ENCODE data around the gene CLRN2. TPM values are rescaled to one million over a fixed set of nuclear protein-coding genes. Genes with fewer than 3 reads are reported as not detected.

CLRN2 gene
- total RNA-seq, 1 donor from 2014 or later, result not detected

GRCh38 chr4:17516980-17517379 lies 2.0 kb downstream of the CLRN2 start:
- no peaks in the 10 kb centered on the region for H3K36me3 Mint-ChIP-seq
- no peak overlapping the region for H3K27ac ChIP-seq
- H2AFZ ChIP-seq (replicated peaks), result peak overlapping the region; percentile 63
- no peaks in the 10 kb centered on the region for H4K20me1 ChIP-seq (ENCODE audit: low read depth)
- H3K4me3 Mint-ChIP-seq, result no peak overlapping the region
- DNase-seq (ENCODE audit: low spot score), result no peak
- no peaks in the 10 kb centered on the region for H3K9me3 Mint-ChIP-seq
- TF ChIP-seq CTCF (IDR thresholded peaks at IDR 0.05) (no peak), EZH2phosphoT487 (IDR thresholded peaks at IDR 0.05) (no peak), EZH2 (IDR thresholded peaks at IDR 0.05) (no peak)
- H3K9me3 ChIP-seq (ENCODE audit: low read depth), result no peaks in the 10 kb centered on the region
- peaks cover 11% of the 10 kb centered on the region for H3K4me1 ChIP-seq
- no peak overlapping the region for H3K4me3 ChIP-seq
- H3K27me3 ChIP-seq, result peaks cover 23% of the 10 kb centered on the region
- H3K9ac ChIP-seq, result no peak overlapping the region
- no peaks in the 10 kb centered on the region for H3K79me2 ChIP-seq (ENCODE audit: low read depth)
- H3K36me3 ChIP-seq, result no peaks in the 10 kb centered on the region
- H3K4me1 Mint-ChIP-seq, result peaks cover 10% of the 10 kb centered on the region
- H3F3A ChIP-seq (ENCODE audit: low read depth), result peaks cover 3% of the 10 kb centered on the region
- H3K27me3 Mint-ChIP-seq (ENCODE audit: insufficient read depth, low read depth), result peaks cover 6% of the 10 kb centered on the region
- H3K4me2 ChIP-seq, result peak overlapping the region; percentile 49
- no peak overlapping the region for H3K27ac Mint-ChIP-seq

DNA sequence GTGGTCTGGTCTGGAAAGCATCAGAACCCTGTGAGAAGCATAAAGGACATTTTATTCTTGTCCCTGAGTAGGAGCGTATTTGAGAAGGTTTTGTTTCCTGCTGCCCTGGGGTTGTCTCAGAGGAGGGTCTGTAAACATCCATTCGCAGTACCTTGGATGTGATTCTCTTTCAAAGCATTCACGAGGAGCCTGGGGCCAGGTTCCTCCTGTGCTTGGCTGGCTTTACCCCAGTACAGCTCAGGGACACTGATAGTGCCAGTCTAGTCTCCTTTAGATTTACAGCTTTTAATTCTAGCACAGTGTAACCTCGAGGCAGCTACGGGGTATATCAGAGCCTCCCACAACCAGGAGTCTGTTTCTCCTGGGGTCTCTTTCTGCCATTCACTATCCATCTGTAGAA lies 2.7 kb downstream of the CLRN2 start:
- peaks cover 6% of the 10 kb centered on the region for H3K27me3 Mint-ChIP-seq (ENCODE audit: insufficient read depth, low read depth)
- DNase-seq (ENCODE audit: low spot score), result no peak
- H3F3A ChIP-seq (ENCODE audit: low read depth), result peaks cover 3% of the 10 kb centered on the region
- no peaks in the 10 kb centered on the region for H3K36me3 ChIP-seq
- H3K27ac Mint-ChIP-seq, result no peak overlapping the region
- no peaks in the 10 kb centered on the region for H3K9me3 ChIP-seq (ENCODE audit: low read depth)
- H3K4me2 ChIP-seq, result peak overlapping the region; percentile 49
- no peaks in the 10 kb centered on the region for H4K20me1 ChIP-seq (ENCODE audit: low read depth)
- no peak overlapping the region for H3K9ac ChIP-seq
- H3K79me2 ChIP-seq (ENCODE audit: low read depth), result no peaks in the 10 kb centered on the region
- H3K4me3 Mint-ChIP-seq, result no peak overlapping the region
- H3K4me1 ChIP-seq, result peaks cover 9% of the 10 kb centered on the region
- H3K4me1 Mint-ChIP-seq, result peaks cover 6% of the 10 kb centered on the region
- no peaks in the 10 kb centered on the region for H3K36me3 Mint-ChIP-seq
- peak overlapping the region; percentile 63 for H2AFZ ChIP-seq (replicated peaks)
- peaks cover 21% of the 10 kb centered on the region for H3K27me3 ChIP-seq
- H3K9me3 Mint-ChIP-seq, result no peaks in the 10 kb centered on the region
- H3K27ac ChIP-seq, result no peak overlapping the region
- no peak overlapping the region for H3K4me3 ChIP-seq
- TF ChIP-seq CTCF (IDR thresholded peaks at IDR 0.05) (no peak), EZH2phosphoT487 (IDR thresholded peaks at IDR 0.05) (no peak), EZH2 (IDR thresholded peaks at IDR 0.05) (no peak)

- Mint-ChIP-seq H3K36me3 (no peaks in the 10 kb centered on the region), H3K4me3 (no peak overlapping the region), H3K4me1 (peaks cover 3% of the 10 kb centered on the region), H3K27ac (no peak overlapping the region), H3K27me3 (ENCODE audit: insufficient read depth, low read depth) (peaks cover under 1% of the 10 kb centered on the region), H3K9me3 (no peaks in the 10 kb centered on the region)
- no peak overlapping the region for H3K4me2 ChIP-seq
- TF ChIP-seq EZH2 (IDR thresholded peaks at IDR 0.05), result no peak
- TF ChIP-seq CTCF (IDR thresholded peaks at IDR 0.05), result no peak
- no peak for TF ChIP-seq EZH2phosphoT487 (IDR thresholded peaks at IDR 0.05)
- H3K4me3 ChIP-seq, result no peak overlapping the region
- peaks cover 3% of the 10 kb centered on the region for H3F3A ChIP-seq (ENCODE audit: low read depth)
- no peak overlapping the region for H3K27ac ChIP-seq
- H3K9me3 ChIP-seq (ENCODE audit: low read depth), result no peaks in the 10 kb centered on the region
- DNase-seq (ENCODE audit: low spot score), result no peak
- H2AFZ ChIP-seq (replicated peaks), result no peak overlapping the region
- H4K20me1 ChIP-seq (ENCODE audit: low read depth), result no peaks in the 10 kb centered on the region
- H3K9ac ChIP-seq, result no peak overlapping the region
- no peaks in the 10 kb centered on the region for H3K79me2 ChIP-seq (ENCODE audit: low read depth)
- H3K27me3 ChIP-seq, result no peaks in the 10 kb centered on the region
- no peaks in the 10 kb centered on the region for H3K36me3 ChIP-seq
- H3K4me1 ChIP-seq, result peaks cover 8% of the 10 kb centered on the region
These were observed 6.6 kb downstream of the CLRN2 start for GRCh38 chr4:17521595-17521994.

All from neural progenitor cell (in vitro differentiated cells).